GM19452 (cell line): ENCODE data around the gene BPHL.
"Not testable (repeated sequence)": the region's sequence is repeated elsewhere in the genome, so short reads cannot be mapped to it uniquely, and the experiment has no call there.

Experiments
- ATAC-seq: cut with Tn5 transposase; IDR thresholded peaks from one replicate; pipeline ENCODE4 v1.9.1; 2021; ENCODE audit not compliant: unreplicated experiment

Gene BPHL

DNA sequence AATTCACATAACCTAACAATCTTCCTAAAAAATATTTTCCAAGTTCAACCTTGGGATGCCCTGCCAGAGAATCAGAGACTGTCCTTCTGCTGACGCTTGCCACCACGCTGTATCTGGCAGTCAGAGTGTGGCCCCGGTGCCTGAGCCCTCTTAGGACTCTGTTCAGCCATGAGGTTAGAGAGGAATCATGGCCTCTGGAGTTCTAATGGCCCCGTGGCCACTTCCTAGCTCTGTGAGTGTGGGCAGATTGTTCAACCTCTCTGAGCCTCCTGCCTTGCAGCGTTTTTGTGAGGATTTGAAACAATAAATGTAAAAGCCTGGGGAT is 2.2 kb downstream of the BPHL start:
- ATAC-seq: no peak

DNA sequence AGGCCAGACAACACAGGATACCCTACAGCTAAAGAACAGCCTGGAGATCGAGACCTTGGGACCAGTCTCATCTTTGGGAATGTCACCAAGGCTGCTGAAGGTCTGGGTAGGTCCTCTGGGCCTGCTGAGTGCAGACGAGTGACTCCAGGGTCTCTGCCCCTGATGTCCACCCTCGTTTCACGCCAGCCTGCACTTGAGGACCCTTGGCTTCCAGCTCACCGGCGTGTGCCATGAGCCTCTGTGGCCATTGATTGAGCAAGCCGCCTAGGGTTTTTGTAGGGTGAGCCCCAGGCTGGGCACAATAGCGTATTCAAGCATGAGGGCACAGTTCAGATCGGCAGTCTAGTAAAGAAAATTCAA is 4.3 kb downstream of the BPHL start:
- ATAC-seq: no peak

DNA sequence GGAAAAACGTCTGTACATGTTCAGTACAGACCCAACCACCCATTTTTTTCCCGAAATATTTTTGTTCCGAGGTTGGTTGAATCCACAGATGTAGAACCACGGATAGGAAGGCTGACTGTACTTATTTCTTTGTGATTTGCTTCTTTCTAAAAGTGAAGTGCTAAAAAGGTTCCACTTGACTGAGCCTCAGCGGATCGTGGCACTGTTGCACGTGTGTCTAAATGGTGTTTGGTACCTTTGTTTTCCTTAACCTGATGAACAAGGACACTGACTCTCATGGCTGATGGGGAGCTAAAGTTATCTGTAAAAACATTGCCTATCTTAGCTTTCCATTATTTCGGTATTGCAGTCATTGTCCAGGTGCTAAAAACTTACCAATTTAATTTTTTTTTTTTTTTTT is 6.2 kb downstream of the BPHL start:
- no peak for ATAC-seq

DNA sequence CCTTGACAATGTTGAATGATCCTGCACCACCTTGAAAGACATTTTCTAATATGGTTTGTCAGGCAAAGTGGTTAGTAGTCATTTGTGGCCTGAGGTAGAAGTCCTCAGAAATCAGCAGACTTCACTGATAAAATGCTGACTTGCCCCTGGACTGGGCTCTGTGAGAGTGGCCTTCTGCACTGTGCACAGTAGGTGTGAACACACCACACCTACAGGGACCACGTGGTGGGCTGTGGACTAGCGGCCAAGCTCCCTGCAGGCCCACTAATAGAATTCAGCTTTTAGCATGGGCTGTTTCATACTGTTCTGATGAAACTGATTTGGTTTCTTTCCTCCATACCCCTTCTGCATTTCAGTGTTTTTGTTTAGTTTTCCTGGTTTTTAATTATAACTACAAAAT is 7.3 kb downstream of the BPHL start:
- no peak for ATAC-seq

DNA sequence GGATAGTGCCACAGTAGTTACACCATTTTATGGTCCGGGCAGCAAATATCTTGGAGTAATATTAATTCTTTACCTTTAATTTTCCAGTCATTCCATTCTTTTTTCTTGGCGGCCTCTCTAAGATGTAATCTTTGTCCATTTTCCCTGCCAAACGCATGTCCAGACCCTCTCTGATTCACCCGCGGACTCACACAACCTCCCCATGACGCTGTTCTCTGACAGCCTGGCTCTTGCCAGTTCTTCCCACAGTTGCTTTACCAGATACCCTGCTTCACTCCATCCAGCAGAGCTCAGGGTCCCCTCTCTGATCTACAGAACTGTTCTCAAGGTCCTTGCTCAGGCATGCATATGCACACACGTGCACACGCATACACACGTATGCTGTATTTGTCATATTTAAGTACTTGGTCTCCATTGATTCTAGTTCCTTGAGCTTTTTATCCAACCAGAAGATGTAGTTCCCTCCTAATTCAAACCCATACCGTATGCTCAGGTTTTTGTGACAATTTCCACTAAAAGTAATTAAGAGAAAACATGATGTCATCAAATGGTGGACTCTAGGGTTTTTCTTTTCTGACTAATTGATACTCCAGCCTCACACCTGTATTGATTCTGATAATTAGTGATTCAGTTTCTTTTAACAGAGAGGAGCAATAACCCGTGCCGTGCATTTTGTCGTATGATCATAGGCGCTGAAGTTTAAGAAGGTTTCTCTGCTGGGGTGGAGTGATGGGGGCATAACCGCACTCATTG is 10.0 kb downstream of the BPHL start:
- ATAC-seq: no peak

DNA sequence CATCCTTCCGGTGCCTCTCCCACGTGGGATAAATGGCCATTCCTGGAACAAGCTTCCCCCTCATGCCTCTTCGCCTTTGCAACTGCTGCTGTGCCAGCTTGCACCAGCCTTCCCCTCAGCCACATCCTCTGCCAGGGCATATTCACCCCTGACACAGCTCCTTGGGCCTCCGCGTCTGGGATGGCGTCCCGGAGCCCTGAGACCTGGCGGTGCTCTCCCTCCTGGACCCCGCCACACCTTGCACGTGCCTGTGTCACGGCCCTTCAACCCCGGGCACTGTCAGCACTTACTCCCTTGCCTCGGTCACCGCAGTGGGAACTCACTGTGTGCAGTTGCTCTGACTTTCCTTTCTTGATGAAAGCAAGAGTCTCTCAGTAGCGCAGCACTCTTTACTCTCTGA is 13.2 kb downstream of the BPHL start:
- ATAC-seq: no peak

DNA sequence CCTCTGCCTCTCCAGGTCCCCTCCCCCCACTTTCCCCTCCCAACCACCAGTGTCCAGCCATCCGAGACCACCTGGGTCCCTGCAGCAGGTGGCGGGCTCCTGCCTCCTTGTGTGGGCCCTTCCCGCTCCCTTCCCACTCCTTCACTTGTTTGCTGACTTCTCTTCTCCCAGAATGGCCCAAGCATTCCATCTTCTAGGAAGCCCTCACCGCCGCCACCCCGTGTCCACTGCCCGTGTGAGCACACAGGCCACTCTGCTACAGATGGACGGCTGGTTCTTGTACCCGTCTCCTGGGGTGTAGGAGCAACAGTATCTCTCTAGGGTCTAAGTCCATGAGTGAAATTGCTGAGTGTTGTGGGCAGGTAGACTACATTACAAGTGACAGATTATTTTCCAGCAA is 15.0 kb downstream of the BPHL start:
- ATAC-seq: no peak

DNA sequence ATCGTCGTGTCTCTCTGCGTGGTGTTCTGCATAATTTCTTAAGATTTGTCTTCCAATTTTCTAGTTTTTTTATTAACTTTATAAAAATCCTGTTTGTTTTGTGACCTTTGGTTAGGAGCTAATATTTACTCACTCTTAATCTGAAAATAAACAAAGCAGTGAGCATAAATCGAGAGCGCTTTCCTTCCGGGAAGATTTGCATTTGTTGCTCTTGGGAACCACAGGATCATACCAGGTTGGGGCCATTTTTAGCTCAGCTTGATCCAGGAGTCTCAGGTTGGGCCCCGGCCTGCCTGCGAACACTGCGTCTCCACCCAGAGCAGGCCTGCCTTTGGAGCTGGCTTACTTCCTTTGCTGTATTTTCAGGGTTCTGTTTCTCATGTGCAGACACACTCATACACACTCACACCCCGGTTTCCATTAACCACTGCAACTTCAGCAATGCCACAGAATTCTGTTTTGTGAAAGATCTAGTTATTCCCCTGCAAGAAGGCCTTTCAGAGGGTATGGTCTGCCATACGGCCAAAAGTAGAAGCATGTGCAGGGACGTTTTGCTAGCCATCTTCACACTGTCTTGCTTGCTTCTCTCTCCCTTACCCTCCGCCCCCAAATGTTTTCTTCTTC is 17.3 kb downstream of the BPHL start:
- ATAC-seq: no peak

DNA sequence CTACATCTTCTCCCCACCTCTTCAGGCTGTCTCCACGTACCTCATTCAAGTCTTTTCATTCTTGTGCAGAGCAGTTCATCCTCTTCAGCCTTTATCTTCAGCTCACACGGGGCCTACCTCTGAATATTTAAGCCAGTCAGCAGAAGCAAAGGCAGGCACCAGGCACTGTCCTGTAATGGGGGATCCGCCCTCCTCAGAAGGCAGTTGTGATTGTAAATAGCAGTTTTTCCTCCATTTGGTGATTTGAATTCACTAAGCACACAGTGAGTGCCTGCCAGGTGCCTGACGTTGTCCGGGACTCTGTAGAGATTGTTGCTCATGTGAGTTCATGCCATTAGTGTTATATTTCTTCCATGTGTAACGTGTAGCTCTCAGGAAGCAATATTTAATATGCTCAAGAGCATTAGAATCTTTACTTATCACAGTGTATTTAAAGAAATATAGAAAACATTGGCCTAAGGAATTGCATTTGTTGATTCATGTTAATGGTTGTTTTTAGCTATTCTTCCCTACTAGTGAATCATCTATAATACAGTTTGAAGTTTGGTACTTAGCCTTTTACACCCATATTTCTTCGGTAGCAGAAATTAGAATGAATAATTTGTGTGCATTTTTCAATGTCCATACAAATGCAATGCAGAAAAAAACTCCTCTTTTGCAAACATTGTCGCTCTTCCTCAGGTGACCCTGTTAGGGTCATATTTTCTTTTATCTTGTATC is 17.9 kb downstream of the BPHL start:
- ATAC-seq: no peak

DNA sequence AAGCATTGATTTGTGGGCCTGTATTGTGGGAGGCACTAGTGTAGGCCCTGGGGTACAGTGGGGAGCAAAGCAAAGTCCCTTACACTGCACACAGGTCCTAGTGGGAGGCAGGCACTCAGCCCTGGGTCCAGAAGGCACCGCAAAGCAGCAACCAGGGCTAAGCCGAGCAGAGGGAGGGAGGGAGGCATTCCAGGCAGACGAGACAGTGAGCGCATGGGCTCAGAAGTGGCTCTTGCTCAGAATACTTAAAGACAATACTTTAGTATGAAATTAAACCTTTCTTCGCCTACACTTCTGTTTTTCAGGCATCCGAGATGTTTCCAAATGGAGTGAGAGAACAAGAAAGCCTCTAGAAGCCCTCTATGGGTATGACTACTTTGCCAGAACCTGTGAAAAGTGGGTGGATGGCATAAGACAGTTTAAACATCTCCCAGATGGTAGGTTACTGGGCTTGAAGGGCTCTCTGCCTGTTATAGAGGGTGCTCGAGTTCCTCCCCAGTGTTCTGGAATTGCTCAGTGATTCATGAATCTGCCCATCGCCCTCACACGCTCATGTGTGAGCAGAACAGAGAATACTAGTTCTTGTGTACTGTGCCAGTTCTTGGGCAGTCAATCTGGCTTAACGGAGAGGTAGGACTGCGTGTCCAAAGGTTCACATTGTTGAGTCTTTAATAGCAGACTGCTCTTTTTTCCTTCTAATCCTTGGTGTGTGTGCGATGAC is 18.7 kb downstream of the BPHL start:
- ATAC-seq: no peak

DNA sequence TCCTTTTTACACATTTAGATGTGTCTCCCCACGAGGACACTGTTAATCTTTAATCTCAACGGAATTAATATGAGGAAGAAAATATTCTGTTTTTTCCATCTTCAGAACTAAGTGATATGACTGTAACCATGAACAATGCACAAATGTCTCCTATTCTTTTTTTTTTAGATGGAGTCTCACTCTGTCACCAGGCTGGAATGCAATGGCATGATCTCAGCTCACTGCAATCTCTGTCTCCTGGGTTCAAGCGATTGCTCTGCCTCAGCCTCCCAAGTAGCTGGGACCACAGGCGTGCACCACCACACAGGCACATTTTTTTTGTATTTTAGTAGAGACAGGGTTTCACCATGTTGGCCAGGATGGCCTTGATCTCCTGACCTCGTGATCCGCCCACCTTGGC is 19.4 kb downstream of the BPHL start:
- not testable (repeated sequence) for ATAC-seq

DNA sequence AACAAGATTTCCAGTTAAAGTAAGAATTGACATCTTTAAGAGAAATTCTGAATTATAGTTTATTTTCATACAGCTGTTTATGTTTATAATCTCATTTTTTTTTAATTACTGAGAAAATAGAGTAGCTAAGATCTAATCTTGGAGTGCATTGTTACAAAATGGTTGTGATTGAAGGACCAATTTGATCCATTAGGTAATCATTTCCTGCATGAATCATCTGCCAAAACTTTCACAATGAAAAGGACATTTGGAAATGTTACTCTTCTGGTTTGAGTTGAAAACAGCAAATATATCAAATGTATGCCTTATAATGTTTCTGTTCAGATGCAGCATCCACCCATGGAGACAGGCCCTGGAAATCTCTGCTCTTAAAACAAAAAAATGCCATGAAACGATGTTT is 19.8 kb downstream of the BPHL start:
- no peak for ATAC-seq

DNA sequence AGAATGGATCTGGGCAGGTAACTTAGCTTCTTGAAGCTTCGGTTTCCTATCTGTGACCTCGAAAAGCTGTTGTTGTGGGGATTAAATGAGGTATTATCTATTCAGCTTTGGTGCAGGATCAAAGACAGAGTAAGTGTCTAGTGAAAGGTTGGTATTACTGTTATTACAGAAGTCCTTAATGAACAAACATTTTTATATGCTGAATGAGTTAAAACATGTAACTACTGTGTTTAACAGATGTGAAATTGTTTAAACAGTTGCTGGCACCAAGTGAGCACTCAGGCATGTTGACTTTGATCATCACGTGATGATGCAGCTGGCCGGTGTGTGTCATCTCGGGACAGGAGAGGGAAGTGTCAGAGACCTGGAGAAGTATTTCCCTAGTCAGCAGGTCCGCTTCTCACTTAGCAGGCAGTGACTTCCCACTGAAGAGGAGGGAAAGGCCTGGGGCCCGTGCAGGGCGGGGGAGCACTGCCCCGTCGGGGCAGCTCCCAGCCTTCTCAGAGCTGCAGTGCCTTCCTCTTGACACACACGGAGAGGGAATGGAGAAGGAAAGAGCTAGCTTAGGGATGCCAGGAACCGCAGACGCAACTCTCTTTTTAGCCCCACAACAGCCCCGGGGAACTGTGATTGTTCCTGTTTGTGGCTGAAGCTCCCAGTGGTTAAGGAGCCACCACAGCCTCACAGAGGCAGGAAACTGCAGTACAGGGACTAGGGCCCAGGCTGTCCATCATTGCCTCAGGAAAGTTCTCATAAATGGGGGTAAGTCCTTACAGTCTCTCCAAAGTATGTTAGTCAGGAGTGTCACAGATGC is 20.8 kb downstream of the BPHL start:
- ATAC-seq: no peak

DNA sequence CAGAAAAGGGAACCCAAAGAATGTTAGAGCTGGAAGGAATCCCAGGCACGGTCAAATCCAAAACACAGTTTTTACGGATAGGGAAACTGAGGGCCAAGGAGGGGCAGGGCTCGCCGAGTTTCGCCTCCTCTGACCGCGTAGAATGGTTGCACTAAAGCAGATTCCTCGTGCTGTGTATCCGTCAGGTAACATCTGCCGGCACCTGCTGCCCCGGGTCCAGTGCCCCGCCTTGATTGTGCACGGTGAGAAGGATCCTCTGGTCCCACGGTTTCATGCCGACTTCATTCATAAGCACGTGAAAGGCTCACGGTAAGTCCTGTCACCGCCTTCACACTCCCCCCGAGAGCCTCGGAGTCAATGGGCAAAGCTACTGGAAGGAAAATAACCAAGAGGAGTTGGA is 21.7 kb downstream of the BPHL start:
- ATAC-seq: no peak

DNA sequence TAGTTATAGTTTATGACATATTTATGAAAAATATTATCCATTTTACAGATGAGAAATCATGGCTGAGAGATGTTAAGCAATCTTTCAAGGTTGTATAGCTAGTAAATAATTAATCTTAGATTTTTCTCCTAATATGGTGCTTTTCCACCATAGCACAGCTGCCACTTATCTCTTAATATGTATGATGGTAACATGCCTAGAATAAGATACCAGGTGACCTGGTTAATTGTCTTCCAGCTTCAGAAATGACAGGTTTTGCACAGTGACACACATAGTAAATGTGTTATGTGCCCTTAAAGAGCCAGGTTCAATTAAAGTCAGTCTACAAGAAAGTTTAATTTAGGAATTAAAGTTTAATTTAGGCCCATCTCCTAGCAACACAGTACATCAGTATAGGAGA is 24.0 kb downstream of the BPHL start:
- ATAC-seq: no peak

DNA sequence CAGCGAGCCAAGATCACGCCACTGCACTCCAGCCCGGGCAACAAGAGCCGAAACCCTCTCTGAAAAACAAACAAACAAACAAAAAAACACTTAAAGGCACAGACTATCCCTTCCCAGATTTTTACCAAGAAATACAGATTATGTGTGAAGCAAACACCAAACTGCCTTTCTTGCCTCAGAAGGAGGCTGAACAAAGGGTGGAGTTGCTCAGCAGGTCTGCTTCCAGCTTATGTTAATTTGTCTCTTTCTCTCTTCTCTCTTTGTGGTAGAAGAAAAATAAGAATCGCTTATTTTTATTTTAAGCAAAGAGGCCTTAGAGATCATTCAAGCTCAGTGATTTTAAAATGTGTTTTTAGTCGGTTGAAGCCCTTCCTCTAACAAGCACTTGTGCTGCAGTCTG is 24.6 kb downstream of the BPHL start:
- ATAC-seq: no peak

DNA sequence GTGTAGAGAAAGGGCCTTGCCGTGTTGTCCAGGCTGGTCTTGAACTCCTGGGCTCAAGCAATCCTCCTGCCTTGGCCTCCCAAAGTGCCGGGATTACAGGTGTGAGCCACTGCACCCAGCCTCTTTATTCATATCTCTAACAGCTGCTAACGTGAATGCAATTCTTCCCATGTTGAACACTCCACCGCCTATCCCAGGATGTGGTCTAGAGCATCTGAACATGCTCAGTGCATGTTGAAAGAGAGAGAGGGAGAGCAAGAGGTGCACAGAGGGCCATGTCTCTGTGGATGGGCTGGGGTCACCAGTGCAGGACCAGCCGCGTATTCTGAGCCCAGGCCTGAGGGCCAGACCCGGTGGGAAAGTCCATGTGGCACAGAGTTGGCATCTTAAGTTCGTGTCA is 26.1 kb downstream of the BPHL start:
- no peak for ATAC-seq

DNA sequence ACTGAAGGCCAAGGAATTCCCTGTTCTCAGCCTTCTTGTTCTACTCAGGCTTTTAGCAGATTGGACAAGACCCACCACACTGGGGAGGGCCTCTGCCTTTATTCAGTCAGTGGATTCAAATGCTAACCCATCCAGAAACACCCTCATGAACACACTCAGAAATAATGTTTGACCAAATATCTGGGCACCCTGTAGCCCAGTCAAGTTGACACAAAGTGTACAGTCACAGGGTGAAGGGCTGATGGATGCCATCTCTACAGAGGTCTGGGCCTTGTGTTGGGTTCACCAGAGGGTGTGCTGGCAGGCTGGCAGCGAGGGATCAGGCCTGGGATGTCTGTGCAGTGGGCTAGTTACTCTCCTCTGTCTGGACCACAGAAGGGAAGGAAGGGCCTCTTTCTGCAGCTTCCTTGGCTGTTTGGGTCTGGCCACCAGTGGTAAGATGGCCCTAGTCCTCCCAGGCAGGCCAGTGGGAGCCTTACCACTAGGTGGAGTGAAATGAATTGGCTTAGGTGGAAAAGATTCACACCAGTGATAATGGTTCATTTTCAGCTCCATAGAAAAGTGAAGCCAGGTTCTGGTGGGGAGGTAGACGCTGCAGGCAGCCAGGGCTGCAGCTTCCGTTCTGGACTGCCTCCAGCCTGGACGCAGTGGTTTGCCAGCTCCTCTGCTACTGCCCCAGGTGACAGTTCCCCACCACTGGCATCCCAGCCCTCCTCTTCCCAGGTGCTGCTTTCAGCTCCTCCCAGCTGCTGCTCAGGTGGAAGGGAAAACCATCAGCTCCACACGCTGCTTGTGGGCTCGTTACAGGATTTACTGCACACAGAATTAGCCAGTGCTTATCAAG is 29.6 kb downstream of the BPHL start:
- no peak for ATAC-seq

DNA sequence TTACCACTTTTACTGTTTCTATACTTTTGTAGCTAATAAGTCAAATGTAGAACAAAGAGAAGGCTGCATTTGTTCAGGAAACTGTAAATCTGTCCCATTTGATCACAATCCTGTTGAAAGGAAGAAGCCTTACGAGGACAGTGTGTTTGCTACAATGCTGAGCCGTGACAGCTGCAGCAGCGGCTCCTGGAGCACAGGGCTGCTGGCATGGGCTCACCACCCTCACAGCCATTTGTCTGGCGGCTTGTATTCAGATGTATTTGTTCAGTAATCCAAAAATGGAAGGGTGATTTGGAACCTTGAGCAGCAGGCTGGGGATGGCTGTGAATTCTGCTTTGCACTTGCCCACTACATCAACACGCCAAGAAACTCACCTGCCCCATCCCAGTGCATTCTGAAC is 33.2 kb downstream of the BPHL start:
- ATAC-seq: no peak

DNA sequence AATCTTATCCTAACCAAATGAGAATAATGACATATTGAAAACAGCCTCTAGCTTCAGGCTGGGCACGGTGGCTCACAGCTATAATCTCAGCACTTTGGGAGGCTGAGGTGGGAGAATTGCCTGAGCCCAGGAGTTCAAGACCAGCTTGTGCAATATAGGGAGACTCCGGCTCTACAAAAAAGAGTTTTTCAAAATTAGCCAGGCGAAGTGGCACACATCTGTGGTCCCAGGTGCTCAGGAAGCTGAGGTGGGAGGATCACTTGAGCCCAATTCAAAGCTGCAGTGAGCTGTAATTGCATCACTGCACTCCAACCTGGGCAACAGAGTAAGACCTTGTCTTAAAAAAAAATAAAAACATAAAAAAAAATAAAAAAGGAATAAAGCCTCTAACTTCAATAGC is 34.2 kb downstream of the BPHL start:
- no peak for ATAC-seq
